HG03097 (cell line): ENCODE data around the gene UBE2J2.

Experiments
- ATAC-seq: cut with Tn5 transposase; IDR thresholded peaks from one replicate; pipeline ENCODE4 v1.9.1; 2021; ENCODE audit not compliant: unreplicated experiment, low FRiP score

The UBE2J2 gene

GRCh38 chr1:1282998-1283397, 9.3 kb upstream of the UBE2J2 start:
- no peak for ATAC-seq

- no peak for ATAC-seq
Observed at GRCh38 chr1:1281533-1282321, 8.1 kb upstream of the UBE2J2 start.

- no peak for ATAC-seq
Observed at GRCh38 chr1:1280782-1281481, 7.3 kb upstream of the UBE2J2 start.

- ATAC-seq = no peak
Observed at GRCh38 chr1:1279028-1279427, 5.4 kb upstream of the UBE2J2 start.

GRCh38 chr1:1278620-1279019, 5.0 kb upstream of the UBE2J2 start:
- ATAC-seq = no peak

- ATAC-seq = no peak
Observed at GRCh38 chr1:1275836-1276235, 2.2 kb upstream of the UBE2J2 start.

- ATAC-seq = no peak
Observed at GRCh38 chr1:1274931-1275431, 1.3 kb upstream of the UBE2J2 start.

GRCh38 chr1:1274299-1274930, 761 bp upstream of the UBE2J2 start:
- no peak for ATAC-seq

GRCh38 chr1:1273209-1273511, 494 bp downstream of the UBE2J2 start:
- ATAC-seq = peak; percentile 17

- no peak for ATAC-seq
Observed at GRCh38 chr1:1272341-1273208, 1.1 kb downstream of the UBE2J2 start.

- no peak for ATAC-seq
Observed at GRCh38 chr1:1270813-1271212, 2.8 kb downstream of the UBE2J2 start.

- ATAC-seq = no peak
Observed at GRCh38 chr1:1268284-1268682, 5.4 kb downstream of the UBE2J2 start.

GRCh38 chr1:1267488-1268283, 6.0 kb downstream of the UBE2J2 start:
- ATAC-seq = no peak

- ATAC-seq = no peak
Observed at GRCh38 chr1:1264868-1265272, 8.8 kb downstream of the UBE2J2 start.

- no peak for ATAC-seq
Observed at GRCh38 chr1:1264026-1264425, 9.6 kb downstream of the UBE2J2 start.

- no peak for ATAC-seq
Observed at GRCh38 chr1:1262758-1263157, 10.9 kb downstream of the UBE2J2 start.

- no peak for ATAC-seq
Observed at GRCh38 chr1:1262071-1262470, 11.6 kb downstream of the UBE2J2 start.

GRCh38 chr1:1260843-1261560, 12.7 kb downstream of the UBE2J2 start:
- no peak for ATAC-seq

- ATAC-seq = no peak
Observed at GRCh38 chr1:1259951-1260600, 13.6 kb downstream of the UBE2J2 start.
